HepG2 (cell line): ENCODE measurements around the gene MDM4.

Source experiments
- CEBPG ChIP-seq: IDR thresholded peaks from 2 replicates; pipeline ENCODE4 v1.6.1; 2016
- SP2 ChIP-seq: sonication (generic); formaldehyde crosslinking; IDR thresholded peaks from 2 replicates; pipeline ENCODE4 v1.5.1; 2020; ENCODE audit warnings: mild to moderate bottlenecking, missing genetic modification reagents

GRCh38 chr1:204581759-204582158 lies 65.6 kb downstream of the MDM4 start:
- no peak for TF ChIP-seq SP2
- no peak for TF ChIP-seq CEBPG
